Activated T-helper 1 cell treated with anti-CD3 and anti-CD28 coated beads, Interleukin-12 subunit alpha, Interleukin-12 subunit beta, Interleukin-2, Interleukin-4 antibody, amounts not matched to agents 30 ng/mL and 10 ng/mL and 1 ng/mL, durations not matched to agents 14 hours and 24 hours and 36 hours (primary cell): ENCODE data around the gene EPN1. TPM values are rescaled to one million over a fixed set of nuclear protein-coding genes. Genes with fewer than 3 reads are reported as not detected.

ENCODE experiments used
- DNase-seq: peaks from one replicate; pipeline ENCODE4 v3.0.0; 2021; ENCODE audit warnings: low spot score
- H3K27ac Mint-ChIP-seq: one replicate; pipeline ENCODE4 v1.8.0; 2021; ENCODE audit warnings: mild to moderate bottlenecking, mixed read lengths
- H3K27me3 Mint-ChIP-seq: one replicate; pipeline ENCODE4 v1.8.0; 2022; ENCODE audit warnings: mild to moderate bottlenecking, moderate library complexity, mixed read lengths; ENCODE audit not compliant: insufficient read depth
- H3K36me3 Mint-ChIP-seq: one replicate; pipeline ENCODE4 v1.8.0; 2021; ENCODE audit warnings: low read depth, mixed read lengths
- H3K4me1 Mint-ChIP-seq: one replicate; pipeline ENCODE4 v1.8.0; 2021; ENCODE audit warnings: low read depth, mixed read lengths
- H3K4me3 Mint-ChIP-seq: one replicate; pipeline ENCODE4 v1.8.0; 2021; ENCODE audit warnings: mild to moderate bottlenecking, moderate library complexity, mixed read lengths
- H3K9me3 Mint-ChIP-seq: one replicate; pipeline ENCODE4 v1.8.0; 2021; ENCODE audit warnings: mixed read lengths
- intact Hi-C: fragments of 100-400 bp; cut with micrococcal nuclease; formaldehyde crosslinking; loops from one replicate; pipeline ENCODE4 v1.15.1; 2024
- total RNA-seq: library from RNA; stranded (reverse); gene quantifications from 2 replicates; pipeline ENCODE4 v1.2.3, GENCODE V29; 2022

The EPN1 gene
- total RNA-seq, 1 donor from 2014 or later: 48.3 TPM

DNA sequence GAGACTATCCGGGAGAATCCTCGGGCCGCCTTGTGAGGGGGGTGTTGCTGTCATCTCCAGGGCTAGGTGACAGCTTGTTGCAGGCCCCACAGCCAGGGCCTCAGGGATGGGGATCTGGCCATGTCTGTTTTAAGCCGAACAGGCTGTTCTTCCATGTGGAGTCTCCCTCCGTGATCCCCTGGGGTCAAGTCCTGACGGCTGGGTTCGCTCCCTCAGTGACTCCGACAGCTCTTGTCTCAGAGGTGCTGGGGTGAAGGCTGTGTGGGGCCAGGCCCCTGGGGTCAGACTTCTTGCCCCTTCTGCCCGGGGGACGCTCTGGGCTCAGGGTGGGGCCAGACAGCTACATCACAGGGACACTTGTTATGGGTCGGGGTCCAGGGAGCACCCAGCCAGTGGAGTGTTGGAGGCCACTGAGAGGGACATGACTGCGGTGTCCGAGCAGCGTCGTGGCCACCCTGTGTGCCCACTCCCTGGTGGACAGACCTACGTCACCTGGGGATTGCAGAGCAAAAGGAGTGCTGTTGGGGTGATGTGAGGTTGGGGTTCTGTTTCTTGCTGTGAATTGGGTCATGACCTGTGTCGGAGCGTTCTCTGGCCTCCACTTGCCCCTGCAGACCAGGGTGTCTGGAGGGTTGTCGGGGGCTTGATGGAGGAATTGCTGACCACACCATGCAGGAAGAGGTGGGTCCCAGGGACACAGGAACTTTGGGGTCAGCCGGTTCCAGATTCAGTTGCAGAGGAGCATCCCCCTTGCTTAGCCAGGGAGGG lies 21.5 kb downstream of the EPN1 start:
- no peak overlapping the region for H3K4me3 Mint-ChIP-seq
- no peaks in the 10 kb centered on the region for H3K9me3 Mint-ChIP-seq
- no peaks in the 10 kb centered on the region for H3K27me3 Mint-ChIP-seq
- no peak overlapping the region for H3K27ac Mint-ChIP-seq
- intact Hi-C loops: no loop called here
- peaks cover 20% of the 10 kb centered on the region for H3K36me3 Mint-ChIP-seq
- DNase-seq: no peak
- H3K4me1 Mint-ChIP-seq: no peaks in the 10 kb centered on the region

DNA sequence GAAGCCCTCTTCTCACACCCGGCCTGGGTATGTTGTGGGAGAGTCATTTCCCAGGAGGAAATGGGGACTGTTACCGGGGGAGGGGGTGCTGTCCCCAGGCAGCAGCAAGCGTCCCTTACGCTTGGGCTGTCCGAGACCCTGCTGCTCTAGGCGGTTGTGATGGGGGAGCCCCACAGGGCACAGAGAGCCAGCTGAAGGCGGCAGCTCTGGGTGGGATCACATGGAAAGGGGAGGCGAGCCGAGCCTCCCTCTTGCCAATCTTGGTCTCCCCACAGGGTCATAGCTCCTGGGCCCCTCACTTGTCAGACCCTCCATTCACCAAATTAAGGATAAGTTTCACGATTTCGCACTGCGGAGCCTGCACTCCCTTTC lies 22.0 kb downstream of the EPN1 start:
- H3K4me1 Mint-ChIP-seq: no peaks in the 10 kb centered on the region
- no peaks in the 10 kb centered on the region for H3K9me3 Mint-ChIP-seq
- intact Hi-C loops: no loop called here
- H3K27me3 Mint-ChIP-seq: no peaks in the 10 kb centered on the region
- no peak overlapping the region for H3K4me3 Mint-ChIP-seq
- H3K36me3 Mint-ChIP-seq: peaks cover 20% of the 10 kb centered on the region
- DNase-seq: no peak
- H3K27ac Mint-ChIP-seq: no peak overlapping the region

DNA sequence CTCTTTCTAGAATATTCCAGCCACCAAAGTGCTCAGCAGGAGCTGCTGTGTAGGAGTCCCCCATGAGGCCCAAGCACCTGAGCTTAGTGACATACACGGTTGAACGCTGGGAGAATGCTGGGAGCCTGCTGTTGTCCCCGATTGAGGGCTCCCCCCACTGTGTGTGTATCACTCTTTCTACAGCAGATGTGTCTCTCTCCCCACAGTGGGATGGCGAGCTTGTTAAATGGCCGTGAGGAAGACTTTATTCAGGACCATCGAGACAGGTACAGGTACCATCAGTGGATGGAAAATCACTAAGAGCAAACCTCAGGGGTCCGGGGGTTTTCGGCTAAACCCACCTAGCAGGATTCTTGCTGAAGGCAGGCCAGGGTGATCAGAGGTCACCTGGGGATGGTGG lies 22.7 kb downstream of the EPN1 start:
- no peak overlapping the region for H3K4me3 Mint-ChIP-seq
- no peaks in the 10 kb centered on the region for H3K27me3 Mint-ChIP-seq
- H3K9me3 Mint-ChIP-seq: no peaks in the 10 kb centered on the region
- intact Hi-C loops: no loop called here
- peaks cover 20% of the 10 kb centered on the region for H3K36me3 Mint-ChIP-seq
- no peak overlapping the region for H3K27ac Mint-ChIP-seq
- no peaks in the 10 kb centered on the region for H3K4me1 Mint-ChIP-seq
- DNase-seq: no peak

DNA sequence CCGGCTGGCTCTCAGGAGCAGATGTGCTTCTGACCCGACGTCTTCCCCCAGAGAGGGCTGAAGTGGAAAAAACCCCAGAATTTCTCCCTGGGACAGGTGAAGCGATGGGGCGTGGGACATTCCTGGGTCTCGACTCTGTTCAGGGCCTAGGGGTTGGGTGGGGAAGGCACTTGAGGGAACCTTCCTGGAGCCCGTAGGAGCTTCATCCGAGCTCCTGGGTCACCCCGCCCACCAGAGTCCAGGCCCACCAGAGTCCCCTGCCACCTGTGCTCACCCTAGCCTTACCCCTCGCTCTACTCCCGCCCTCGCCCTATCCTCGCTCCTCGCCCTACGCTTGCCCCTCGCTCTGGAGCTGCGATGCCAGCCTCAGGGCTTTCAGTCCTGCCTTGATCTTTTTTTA lies 23.2 kb downstream of the EPN1 start:
- Mint-ChIP-seq H3K27ac (no peak overlapping the region), H3K27me3 (no peaks in the 10 kb centered on the region), H3K4me1 (no peaks in the 10 kb centered on the region), H3K36me3 (peaks cover 18% of the 10 kb centered on the region), H3K9me3 (no peaks in the 10 kb centered on the region), H3K4me3 (no peak overlapping the region)
- no peak for DNase-seq
- intact Hi-C loops: no loop called here

DNA sequence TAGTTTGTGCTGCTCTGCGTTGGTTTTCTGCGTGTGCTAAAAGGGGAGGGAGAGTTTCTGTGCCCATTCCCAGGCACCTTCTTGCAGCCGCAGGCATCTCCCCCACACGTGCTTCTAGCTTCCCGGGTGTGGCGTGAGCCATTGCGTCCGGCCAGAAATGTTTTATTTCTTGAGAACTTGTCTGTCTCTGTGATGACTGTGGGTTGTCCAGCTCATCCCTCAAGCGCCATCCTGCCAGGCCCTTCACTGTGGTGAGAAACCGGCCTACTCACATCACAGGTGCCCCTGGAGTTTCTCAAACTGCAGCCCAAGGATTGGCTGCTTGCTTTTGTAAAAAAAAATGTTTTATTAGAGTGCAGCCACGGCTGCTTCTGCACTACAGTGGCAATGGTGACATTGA lies 24.2 kb downstream of the EPN1 start:
- Mint-ChIP-seq H3K4me3 (no peak overlapping the region), H3K27me3 (no peaks in the 10 kb centered on the region), H3K27ac (no peak overlapping the region), H3K9me3 (no peaks in the 10 kb centered on the region), H3K4me1 (no peaks in the 10 kb centered on the region), H3K36me3 (peaks cover 16% of the 10 kb centered on the region)
- intact Hi-C loops: no loop called here
- no peak for DNase-seq

DNA sequence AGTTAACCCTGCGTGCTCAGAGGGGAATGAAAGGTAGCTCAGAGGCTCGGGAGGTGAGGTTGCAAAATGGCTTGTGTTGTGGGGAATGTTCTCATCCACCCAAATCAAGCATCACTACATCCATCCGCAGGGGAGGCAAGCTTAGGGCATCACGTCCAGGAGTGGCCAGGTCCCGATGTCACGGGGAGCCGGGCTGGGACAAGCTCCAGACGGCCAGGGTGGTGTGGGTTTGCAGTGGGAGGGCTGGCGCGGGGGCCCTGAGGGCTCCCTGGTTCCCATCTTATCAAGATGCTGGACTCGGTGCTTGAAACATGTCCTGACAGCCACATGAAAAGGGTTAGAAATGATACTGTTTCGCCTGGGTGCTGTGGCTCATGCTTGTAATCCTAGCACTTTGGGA lies 25.8 kb downstream of the EPN1 start:
- Mint-ChIP-seq H3K27me3 (no peaks in the 10 kb centered on the region), H3K4me1 (no peaks in the 10 kb centered on the region), H3K9me3 (no peaks in the 10 kb centered on the region), H3K36me3 (peaks cover 14% of the 10 kb centered on the region), H3K4me3 (no peak overlapping the region), H3K27ac (no peak overlapping the region)
- intact Hi-C loops: no loop called here
- no peak for DNase-seq

DNA sequence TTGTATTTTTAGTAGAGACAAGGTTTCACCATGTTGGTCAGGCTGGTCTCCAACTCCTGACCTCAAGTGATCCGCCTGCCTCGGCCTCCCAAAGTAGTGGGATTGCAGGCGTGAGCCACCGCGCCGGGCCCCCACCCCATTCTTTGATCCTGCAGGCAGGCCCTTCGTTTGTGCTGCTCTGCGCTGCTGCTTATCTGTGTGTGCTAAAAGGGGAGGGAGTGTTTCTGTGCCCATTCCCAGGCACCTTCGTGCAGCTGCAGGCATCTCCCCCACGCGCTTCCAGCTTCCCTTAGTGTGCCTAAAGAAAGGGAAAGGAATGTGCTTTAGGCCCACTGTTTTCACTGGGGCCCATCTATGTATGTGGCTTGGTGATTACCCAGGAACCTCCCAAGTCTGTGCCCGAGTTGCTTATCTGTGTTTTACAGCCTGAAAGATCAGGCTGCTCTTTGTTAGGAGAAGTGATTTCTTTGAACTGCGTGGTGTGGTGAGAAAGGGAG lies 27.2 kb downstream of the EPN1 start:
- no peak overlapping the region for H3K27ac Mint-ChIP-seq
- no peak overlapping the region for H3K4me3 Mint-ChIP-seq
- H3K9me3 Mint-ChIP-seq: no peaks in the 10 kb centered on the region
- peaks cover 14% of the 10 kb centered on the region for H3K36me3 Mint-ChIP-seq
- H3K4me1 Mint-ChIP-seq: no peaks in the 10 kb centered on the region
- intact Hi-C loops: no loop called here
- no peaks in the 10 kb centered on the region for H3K27me3 Mint-ChIP-seq
- DNase-seq: no peak

DNA sequence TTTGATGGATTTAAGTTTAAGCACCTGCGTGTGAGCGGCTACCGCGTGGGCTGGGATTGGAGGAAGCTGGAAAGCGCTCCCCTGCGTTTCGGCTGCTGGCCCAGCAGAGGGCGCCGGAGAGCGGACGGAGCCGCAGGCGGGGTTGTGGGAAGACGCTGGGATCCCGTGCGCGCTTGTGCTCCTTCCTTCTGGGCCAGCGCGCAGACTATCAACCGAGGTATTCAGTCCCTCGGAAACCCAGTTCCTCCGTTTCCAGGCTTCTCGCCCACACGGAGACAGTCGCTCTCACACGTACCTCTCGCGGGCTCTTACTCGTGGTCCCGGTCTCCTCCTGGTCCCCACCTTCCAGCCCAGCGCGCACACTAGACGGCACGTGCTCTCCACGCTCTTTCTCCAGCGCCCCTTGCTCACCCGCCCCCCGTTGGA lies 28.8 kb downstream of the EPN1 start:
- Mint-ChIP-seq H3K27me3 (no peaks in the 10 kb centered on the region), H3K27ac (no peak overlapping the region), H3K4me1 (no peaks in the 10 kb centered on the region), H3K9me3 (no peaks in the 10 kb centered on the region), H3K4me3 (no peak overlapping the region), H3K36me3 (peaks cover 5% of the 10 kb centered on the region)
- intact Hi-C loops: no loop called here
- DNase-seq: peak; percentile 34

DNA sequence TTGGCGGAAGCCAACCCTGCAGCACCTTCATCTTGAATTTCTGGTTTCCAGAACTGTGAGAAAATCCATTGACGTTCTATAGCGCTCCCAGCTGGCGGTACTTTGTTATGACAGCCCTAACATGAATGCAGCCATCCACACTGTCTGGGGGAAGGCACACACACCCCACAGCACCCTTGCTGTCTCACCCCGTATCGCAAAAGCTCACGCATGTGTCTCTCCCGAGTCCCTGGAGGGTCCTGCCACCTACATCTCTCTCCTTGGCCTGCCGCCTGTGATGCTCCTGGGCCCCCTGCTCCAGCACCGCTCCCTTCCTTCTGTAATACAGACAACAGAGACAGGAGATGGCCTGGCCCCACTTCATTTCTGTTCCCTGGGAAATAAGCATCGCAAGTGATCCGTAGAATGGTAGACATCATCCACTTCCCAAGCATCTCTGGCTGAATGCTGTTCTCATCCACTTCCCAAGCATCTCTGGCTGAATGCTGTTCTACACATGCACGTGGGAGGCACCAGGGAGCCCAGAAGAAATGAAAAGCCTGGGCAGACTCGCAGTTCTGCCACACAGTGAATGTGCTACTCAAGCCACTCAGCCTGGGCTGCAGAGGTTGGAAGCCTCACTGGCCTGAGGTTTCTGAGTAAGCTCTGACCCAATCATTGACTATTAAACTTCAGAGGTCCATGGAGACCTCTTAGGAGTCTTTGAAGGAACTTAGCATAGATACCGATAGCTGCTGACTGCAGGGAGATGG lies 29.6 kb downstream of the EPN1 start:
- Mint-ChIP-seq H3K27me3 (no peaks in the 10 kb centered on the region), H3K4me1 (no peaks in the 10 kb centered on the region), H3K36me3 (peaks cover 5% of the 10 kb centered on the region), H3K9me3 (no peaks in the 10 kb centered on the region), H3K4me3 (no peak overlapping the region), H3K27ac (peak overlapping the region; percentile 37)
- intact Hi-C loops: no loop called here
- DNase-seq: no peak

DNA sequence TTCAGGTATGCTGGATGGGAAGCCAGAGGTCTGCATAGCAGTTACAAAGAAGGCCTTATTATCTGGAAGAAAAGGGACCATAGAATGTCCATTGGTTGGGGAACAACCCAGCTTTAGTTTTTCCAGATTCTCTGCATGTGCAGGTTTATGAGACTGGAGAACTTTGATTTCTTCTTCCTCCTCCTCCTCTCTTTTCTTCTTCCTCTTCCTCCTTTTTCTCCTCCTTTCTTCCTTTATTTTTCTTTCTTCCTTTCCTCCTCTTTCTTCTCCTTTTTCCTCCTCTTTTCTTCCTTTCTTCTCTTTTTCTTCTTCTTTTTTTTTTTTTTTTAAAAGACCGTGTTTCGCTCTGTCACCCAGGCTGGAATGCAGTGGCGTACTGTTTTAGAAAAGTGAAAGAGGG lies 30.9 kb downstream of the EPN1 start:
- Mint-ChIP-seq H3K36me3 (peaks cover 2% of the 10 kb centered on the region), H3K9me3 (no peaks in the 10 kb centered on the region), H3K27me3 (no peaks in the 10 kb centered on the region), H3K4me3 (no peak overlapping the region), H3K4me1 (no peaks in the 10 kb centered on the region), H3K27ac (no peak overlapping the region)
- DNase-seq: no peak
- intact Hi-C loops: no loop called here

DNA sequence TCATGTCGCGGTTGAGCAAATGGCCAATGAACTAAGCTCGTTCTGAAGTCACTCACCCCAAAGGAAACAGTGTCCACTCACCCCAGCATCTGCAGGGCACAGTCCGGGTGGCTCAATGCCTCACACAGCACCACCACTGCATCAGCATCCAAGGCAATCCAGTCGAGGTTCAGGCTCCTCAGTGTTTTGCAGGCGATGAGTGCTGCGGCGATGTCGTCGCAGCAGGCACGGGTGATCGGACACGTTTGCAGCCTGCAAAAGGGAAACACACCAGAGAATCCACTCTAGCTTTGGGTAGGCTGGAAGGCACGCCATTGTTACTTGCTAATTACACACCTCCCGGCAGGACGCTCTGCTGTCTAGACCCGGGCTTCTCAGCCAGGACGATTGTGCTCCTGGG lies 36.7 kb downstream of the EPN1 start:
- peaks cover 16% of the 10 kb centered on the region for H3K9me3 Mint-ChIP-seq
- no peak overlapping the region for H3K4me3 Mint-ChIP-seq
- H3K36me3 Mint-ChIP-seq: no peaks in the 10 kb centered on the region
- H3K27me3 Mint-ChIP-seq: no peaks in the 10 kb centered on the region
- no peaks in the 10 kb centered on the region for H3K4me1 Mint-ChIP-seq
- intact Hi-C loops: no loop called here
- no peak for DNase-seq
- H3K27ac Mint-ChIP-seq: no peak overlapping the region

DNA sequence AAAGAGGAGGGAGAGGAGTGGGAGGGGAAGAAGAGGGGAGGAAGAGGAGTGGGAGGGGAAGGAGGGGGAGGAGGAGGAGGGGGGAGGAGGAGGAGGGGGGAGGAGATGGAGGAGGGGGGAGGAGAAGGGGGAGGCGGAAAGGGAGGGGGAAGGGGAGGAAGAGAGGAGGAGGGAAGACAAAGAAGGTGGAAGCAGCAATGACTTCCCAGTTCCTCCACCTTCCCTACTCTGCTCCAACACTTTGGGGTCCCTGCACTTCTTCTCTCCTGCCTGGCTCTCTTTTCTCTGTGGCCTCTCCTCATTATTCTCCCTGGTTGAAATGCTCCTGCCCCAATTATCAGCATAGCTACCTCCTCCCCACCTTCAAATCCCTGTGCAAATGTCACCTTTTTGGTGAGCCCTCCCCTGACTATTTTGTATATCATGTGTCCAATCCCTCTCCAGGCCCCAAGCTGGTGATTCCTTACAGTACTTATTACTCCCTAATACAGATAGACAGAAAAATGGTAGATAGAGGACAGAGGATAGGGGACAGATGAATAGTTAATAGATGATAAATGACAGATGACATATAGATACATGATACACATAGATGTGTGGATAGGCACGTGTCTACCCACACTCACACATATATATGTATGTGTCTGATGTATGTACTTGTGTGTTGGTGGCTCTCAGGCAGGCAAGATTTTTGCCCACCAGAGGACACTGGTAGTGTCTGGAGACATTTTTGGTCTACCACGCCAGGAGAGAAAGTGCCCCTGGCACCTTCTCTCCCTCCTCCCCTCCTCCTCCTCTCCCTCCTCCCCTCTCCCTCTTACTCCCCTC lies 38.0 kb downstream of the EPN1 start:
- DNase-seq: no peak
- Mint-ChIP-seq H3K4me1 (no peaks in the 10 kb centered on the region), H3K27ac (no peak overlapping the region), H3K9me3 (peaks cover 16% of the 10 kb centered on the region), H3K36me3 (no peaks in the 10 kb centered on the region), H3K27me3 (no peaks in the 10 kb centered on the region), H3K4me3 (no peak overlapping the region)
- intact Hi-C loops: no loop called here

DNA sequence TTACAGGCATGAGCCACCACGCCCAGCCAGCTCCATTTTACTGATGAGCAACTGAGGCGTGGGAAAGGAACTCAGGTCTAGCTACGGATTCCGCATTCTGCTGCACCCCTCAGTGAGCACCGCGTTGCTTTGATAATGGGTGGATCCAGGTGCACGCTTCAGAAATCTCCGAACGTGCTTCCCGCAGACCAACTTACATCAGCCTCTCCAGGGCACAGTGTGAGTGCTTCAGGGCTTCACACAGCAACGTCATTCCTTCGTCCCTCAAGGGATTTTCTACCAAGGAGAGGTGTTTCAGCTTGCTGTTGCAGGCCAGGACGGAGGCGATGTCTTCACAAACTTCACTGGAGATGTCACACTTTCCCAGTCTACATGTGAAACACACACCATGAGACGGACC lies 41.5 kb downstream of the EPN1 start:
- DNase-seq: no peak

More for the DNA sequence above, 41.5 kb downstream of the EPN1 start:
- no peak overlapping the region for H3K4me3 Mint-ChIP-seq
- no peak overlapping the region for H3K27ac Mint-ChIP-seq
- H3K9me3 Mint-ChIP-seq: peaks cover 26% of the 10 kb centered on the region
- H3K4me1 Mint-ChIP-seq: no peaks in the 10 kb centered on the region
- H3K27me3 Mint-ChIP-seq: no peaks in the 10 kb centered on the region
- intact Hi-C loops: no loop called here
- H3K36me3 Mint-ChIP-seq: no peaks in the 10 kb centered on the region
